ENCODE measurements around the gene SGTA.

SGTA gene

DNA sequence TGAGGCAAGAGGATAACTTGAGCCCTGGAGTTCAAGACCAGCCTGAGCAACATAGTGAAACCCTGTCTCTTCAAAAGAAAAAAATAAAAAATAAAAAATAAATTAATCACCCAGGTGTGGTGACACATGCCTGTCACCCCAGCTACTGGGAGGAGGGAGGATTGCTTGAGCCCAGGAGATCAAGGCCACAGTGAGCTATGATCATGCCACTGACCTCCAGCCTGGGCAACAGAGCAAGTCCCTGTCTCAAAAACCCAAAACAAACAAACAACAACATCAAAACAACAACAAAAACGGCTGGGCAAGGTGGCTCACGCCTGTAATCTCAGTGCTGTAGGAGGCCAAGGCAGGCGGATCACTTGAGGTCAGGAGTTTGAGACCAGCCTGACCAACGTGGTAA is 39.0 kb downstream of the SGTA start:
- no peak for DNase-seq

DNA sequence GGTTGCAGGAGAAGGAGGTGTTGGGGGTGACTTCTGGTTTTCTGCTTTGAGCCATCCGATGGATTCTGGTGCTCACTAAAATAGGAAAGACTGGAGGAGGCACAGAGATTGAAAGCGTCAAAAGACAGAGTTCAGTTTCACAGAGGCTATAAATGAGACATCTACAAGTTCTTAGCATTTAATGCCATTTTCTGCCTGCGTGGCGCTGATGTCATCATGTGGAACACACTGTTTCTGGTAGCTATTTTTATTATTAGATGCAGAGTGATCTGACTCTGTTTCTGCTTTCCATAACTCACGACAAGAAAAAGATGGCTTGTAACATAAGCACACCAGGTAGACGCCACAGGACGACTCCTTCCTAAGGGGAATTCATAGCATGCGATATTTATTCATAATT is 40.0 kb downstream of the SGTA start:
- no peak for DNase-seq

DNA sequence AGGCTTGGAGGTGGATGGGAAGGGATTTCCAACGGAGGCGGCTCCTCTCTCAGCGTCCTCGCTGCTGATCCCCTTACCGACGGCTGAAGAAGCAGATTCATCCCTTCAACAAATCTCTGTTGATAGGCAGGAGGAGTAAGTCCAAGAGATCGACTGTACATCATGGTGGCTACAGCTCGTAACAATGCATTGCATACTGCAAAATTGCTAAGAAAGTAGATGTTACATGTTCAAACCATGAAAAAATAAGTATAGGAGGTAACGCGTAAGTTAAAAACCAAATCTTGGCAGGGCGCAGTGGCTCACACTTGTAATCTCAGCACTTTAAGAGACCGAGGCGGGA is 42.8 kb downstream of the SGTA start:
- no peak for DNase-seq

DNA sequence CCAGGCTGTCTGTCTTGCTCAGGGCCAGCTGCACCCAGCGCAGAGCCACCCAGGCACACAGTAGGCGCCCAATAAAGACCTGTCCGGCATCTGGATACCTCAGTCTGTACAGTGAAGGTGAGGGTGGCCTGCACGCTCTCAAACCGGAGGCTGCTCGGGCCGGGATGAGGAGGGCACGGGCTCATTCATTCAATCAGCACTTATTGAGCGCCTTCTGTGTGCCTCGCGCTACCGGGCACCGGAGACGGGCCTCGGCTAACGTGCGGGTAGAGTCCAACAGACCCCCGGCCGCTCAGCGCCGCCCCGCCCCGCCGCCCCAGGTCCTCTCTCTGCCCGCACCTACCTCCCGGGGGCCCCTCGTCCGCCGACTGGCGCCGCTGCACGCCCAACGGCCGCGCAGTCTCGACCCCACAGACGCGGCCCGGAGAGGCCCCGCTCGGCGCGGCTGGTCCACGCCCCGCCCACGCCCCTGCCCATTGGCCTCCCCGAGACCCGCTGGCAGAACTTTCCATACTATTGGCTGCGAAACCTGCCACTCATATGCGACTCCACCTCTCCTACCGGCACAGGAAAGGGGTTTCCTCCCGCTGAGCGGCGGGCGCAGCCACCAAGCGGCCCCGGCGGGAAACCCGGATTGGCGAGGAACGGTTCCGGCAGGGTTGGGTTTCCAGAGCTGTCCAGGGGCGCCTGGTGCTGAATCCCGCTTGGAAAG is 43.3 kb downstream of the SGTA start, which contains the start of gene SLC39A3:
TSS of gene SLC39A3 (minus strand) at position 416 of the 712 bp plus-strand sequence. CDS start 2,760 bp downstream, outside the sequence.
- DNase-seq = peak; percentile 99 to 100

DNA sequence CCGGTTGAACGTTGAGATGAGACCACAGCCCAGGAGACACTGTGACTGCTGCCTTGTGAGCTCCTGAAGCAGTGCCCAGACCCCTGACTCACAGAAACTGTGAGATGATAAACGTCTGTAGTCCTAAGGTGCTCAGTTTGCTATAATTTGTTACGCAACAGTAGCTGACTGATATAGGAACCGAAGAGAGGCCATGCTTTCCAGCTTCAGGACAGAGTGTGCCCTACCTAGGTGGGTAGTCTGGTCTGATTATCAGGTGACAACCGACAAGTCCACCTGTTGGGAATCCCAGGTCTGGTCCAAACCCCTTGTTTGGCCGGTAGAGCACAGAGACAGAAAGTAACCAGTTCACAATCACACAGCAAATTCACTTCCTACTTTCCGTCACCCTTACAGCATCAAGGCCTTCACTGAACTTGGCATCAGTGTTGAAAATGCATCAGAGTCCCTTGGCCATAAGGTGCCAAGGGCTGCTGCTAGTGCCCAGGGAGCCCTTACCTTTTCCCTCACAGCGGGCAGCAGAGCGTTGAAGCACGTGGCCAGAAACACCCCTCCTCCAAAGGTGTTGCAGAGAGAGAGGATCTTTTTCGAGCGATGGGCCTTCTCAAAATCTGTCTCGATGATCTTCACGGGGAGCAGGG is 46.4 kb downstream of the SGTA start:
- DNase-seq = no peak

DNA sequence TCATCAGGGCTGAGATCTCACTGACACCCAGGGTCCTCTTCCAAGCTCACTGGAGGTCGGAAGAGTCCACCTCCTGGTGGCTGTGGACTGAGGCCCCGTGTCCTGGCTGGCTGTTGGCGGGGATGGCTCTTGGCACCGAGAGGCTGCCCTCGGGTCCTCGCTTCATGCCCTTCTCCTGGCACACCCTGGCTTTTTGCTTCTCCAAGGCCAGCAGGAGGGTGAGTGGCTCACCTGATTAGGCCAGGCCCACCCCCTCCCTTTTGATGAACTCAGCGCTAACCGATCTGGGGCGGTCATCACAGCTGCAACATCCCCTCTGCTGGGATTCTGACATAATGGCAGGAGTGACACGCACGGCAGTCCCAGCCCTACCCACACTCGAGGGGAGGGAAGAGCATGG is 47.7 kb downstream of the SGTA start:
- DNase-seq = no peak

DNA sequence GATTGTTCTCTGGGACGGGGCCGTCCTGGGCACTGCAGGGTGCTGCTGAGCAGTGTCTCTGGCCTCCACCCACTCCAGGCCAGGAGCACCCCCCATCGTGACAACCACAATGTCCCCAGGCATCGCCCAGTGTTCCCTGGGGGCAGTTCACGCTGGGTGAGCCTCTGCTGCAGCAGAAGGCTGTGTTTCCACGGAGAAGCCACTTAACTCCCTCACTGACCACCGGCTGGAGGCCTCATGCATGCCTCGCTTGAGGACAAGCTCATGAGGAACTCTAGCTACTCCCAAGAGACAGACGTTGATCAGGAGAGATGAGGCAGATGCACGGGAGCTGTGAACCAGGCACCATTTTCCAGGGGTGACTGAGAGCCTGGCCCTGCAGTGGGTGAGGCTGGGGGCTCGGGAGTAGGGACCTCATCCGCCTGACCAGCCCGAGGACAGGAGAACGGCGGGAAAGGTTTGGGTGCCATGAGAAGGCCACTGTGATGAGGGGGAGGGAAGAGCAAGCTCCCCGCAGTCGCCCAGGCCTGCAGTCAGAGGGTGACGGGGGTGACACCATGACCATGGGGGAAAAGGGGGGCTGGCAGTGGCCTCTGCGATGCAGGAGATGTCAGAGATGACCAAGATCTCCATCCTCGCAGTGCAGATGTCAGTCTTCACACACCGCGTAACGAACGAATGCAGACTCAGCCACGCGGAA is 48.3 kb downstream of the SGTA start:
- DNase-seq = no peak

DNA sequence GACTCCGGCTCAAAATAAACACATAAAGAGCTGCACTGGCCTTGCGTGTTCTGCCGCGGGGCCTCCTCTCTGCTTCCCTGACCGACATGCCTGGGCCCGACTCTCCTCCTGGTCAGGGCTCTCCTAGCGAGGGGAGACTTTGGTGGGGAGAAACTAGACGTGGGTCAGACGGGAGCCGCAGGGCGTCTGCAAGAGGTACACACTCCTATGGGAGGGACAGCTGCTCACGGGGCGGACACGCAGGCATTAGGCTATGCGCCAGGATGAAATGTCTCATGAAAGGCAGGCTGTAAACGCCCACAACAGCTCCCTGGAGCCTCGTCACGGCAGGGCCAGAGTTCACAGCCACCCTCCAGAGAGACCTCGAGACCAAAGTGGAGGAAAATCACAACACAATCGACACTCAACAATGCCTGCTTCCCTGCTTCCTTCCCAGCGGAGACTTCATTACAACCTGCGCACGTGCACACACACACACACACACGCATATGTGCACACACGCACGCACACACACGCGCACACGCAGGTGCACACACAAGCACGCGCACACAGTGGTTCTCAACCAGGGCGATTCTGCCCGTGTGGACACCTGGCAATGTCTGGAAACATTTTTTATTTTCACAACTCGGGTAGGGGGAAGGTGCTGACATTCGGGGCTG is 49.0 kb downstream of the SGTA start:
- no peak for DNase-seq

DNA sequence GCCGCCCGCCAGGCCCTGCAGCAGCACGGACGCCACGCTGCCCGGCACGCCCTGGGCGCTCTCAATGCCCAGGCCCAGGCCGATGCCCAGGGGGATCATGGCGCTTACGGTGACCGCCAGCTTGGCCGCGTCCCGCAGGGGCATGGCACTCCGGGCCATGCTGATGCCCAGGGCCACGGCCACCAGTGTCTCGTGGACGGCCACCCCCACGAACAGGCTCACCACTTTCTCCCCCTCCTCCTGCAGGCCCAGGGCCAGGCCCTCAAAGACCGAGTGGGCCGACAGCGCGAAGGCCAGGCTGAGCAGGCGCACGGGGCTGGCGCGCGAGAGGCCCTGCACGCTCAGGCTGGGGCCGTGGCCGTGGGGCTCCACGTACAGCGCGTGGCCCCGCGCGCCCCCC is 50.2 kb downstream of the SGTA start:
- DNase-seq = no peak

DNA sequence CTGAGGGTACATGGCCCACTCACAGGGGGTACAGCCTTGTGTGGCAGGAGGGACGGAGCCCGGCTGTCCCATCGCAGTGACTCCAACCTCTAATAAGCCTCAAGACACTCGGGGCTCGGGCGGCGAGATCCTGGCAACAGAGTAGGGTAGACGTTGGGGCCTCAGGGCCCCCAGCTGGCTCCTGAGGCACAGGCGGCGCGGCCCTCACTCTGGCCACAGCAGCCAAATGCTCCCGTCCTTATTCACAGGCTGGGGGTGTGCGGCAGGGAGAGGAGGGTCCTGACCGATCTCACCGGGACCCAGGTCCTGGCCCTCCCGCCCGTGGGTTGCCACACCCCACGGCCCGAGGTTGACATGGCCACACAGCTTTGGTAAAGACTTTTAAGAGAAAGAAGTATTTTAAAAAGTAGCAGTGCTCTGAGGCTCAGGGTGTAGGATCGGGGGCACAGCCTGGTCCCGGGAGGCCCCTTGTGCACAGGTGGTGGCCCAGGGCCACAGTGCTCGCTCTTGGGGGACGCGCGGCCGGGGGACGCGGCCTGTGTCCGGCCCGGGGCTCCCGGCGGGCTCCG is 50.8 kb downstream of the SGTA start:
- DNase-seq = no peak

DNA sequence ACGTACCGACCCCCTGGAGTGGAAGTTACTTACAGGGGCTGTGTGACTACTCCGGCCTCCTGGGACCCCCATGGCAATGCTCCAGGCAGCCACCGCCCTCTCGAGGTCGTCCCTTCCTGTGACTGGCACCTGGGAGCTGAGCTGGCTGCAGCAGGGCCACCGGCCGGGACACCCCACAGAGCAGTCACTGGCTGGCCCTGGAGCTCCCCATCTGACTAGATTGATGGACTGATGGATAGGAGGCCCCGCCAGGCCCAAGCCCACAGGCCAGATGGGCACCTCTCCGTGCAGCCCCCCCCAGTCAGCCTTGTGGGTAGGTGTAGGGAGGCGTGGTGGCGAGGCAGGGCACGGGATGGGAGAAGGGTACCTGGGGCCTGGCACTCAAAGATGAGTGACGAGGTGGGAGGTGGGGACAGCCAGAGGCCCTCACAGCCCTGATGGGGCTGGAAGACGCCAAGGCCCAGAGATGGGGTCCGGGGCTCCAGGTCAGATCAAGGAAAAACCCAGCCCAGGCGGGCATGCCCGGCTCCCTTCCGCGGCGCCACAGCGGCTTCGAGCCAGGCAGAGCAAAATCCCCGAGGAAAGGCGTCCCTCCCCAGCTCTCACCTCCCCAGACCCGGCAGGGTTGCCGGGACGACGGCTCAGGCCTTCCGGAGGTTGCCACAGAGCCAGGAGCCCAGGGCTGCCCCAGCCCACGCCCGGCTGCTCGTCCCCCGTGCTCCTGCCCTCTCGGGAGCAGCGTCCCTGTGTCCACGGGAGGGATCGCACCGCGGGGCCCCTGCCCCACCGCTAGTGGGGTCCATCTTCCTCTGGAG is 51.7 kb downstream of the SGTA start:
- DNase-seq = no peak

DNA sequence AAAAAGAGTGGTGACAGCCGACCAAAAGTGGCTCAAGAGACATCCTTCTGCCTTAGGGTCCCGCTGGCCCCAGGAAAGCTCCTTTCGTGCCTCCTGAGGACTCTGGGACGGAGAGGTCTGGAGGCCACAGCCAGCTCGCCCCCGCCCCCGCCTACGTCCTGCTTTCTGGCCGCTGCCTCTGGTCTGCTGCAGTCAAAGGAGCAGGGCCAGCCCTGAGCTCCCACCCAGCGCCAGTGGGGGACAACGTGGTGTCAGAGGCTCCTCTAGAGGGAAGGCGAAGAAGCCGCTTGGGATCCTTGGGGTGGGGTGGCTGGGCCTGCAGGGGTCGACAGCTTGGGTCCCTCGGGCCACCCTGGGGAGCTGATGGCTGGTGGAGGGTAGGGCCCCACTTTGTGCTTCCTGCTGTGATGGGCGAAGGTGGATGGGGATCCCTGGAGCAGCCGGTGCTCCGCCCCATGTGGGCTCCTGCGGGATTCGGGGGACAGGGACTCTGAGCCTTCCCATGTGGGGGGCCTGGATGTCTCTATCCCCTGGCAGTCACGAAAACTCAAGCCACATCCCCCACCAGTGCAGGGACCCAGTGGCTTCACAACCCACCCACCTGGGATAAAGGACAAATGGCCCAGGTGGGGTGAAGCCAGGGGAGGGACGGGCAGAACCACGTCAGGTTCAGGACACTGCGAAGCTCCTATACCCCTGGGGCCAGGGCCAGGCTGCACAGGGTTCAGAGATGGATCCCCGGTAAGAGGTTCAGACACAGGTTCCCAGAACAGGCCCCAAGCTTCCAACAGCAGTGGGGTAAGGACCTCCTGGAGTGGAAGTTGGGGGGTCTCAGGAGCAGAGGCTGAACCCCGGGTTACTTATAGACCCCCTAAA is 52.9 kb downstream of the SGTA start:
- no peak for DNase-seq

DNA sequence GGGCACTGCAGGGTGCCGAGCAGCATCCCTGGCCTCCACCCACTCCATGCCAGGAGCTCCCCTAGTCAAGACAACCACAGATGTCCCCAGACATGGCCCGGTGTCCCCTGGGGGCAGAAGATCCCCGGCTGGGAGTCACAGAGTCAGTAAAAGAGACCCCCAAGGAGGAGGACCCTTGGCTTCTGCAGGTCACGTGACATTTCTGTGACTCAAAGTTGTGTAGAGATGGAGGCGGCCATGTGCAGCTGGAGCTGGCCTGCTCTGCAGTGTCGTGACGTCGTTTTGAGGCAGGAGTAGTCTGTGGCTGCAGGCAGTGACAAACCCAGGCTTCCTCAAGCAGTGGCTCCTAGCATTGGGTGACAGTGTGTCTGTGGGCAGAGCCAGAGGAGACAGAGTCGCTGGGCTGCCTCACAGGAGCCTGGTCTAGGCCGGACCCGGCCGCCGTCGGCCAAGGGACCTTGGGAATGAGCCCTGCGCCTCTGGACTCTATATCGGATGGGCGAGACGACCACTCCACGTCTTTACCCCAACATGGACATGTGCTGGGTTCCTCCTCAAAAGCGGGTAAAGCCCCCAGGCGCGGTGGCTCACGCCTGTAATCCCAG is 54.2 kb downstream of the SGTA start:
- DNase-seq = no peak

DNA sequence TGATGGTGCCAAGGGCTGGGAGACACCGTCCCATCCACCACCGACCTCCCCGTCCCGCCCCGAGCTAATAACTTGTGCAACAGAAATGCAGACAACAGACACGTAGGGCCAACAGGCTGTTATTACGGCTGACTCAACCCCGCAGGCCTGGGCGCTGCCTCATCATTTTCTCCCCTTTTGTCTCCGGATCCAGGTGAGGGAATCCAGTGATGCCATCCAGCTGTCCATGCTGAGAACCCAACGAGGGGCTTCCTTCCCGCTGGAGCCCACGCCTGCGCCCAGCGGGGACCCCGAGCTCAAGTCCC is 55.5 kb downstream of the SGTA start:
- no peak for DNase-seq

DNA sequence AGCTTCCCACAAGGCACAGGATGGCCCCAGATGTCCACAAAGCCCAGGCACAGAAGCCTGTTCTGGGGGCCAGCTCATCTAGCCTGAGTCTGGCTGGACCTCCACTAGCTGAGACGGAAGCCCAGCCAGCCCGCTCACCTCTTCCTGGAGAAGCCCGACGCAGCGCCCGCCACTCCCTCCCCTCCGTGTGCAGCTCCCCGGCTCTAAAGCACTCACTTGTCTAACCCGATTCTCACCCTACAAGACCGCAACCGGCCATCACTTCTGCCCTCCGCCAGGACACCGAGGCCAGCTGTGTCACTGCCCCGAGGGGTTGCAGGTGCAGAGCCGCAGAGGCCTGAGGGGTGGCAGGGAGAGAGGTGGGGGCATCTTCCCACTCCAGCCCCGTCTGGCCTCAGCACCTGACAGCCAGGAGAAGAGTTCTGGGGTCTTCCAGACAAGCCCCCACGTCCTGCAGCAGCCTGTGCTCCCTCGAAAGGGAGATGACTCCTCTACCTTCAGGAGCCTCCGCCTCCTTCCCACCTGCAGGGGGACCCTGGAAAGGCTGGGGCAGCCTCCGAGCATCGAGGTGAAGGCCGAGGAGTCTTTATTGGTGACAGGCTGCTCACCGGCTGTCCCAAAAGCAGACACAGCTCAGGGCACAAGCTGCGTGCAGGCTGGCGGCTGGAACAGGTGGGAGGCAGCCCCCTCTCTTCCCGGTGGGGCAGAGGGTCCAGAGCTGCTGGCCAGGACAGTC is 56.0 kb downstream of the SGTA start:
- DNase-seq = no peak

DNA sequence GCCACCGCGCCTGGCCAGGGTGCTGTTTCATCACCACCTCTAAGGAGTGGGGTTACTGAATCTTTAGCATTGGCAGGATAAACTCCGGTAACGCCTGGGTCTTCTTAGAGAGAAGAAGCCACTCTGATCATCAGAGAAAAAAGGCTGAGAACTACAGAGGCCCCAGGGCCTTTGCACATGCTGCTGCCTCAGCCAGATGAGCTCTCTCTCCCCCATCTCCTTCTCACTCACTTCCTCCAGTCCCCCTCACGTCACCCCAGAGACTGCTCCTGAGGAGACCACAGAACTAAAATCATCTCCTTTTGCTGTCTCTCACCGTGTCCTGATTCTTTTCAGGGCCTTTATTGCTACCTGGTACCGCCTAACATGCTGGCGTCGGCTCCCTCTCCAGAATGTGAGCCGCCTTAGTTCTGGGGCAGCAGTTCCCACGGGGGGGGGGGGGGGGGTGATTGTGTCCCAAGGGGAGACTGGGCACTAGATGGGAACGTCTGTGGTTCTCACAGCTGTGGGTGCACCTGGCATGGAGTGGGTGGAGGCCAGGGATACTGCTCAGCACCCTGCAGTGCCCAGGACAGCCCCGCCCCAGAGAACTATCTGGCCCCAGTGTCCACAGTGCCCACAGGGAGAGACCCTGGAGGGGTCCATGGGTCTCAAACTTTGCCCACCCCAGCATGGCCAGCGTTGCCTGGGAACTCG is 56.8 kb downstream of the SGTA start:
- DNase-seq = no peak

DNA sequence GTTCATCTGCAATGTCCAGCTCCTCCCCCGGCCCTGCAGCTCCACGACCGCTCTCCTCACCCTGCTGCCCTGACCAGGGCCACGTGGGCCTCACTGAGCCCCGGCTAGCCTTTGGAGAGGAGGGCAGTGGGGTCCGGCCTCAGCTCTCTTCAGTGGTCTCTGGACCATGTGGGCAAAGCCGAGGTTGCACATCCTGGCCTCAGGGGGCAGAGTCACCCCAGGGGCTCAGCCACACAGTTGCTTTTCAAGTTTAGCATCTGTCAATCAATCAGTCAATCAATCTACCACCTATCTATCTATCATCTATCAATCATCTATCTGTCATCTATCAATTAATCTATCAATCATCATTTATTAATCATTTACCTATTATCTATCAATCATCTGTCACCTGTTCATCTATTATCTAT is 58.9 kb downstream of the SGTA start:
- DNase-seq = no peak

DNA sequence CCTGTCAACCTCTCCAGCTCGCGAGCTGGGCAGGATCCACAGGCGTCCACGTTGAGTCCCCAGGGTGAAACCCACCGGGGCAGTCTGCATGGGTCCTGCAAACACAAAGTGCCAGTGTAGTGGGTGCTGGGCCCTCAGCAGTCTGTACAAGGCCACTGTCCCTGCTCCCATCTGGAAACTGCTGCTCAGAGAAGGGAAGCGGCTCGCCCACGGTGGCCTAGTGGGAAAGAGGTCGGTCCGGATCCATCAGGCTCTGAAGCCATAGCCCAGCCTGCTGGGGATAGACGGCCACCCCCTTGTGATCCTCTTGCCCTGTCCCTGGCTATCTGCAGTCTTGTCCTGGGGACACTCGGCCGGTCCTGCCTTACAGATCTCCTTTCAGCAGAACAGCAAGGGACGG is 59.3 kb downstream of the SGTA start:
- peak in 1 of 2 donors; percentile 35 for DNase-seq

DNA sequence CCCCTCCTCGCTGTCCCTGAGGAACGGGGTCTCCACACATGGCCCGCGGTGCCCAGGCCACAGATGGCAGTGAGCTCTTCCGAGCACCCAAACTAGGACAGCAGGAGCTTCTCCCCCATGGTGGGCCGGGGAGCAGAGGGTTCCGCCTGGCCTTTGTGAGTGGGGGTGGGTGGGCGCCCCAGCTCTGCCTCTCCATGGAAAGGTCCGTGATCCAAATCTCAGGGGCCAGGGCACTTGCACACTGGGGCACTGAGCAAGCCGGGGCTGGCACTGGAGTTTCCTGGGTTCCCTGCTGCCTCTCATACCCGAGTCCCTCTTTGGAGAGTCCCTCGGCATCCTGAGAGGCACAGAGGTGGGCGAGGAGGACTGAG is 59.7 kb downstream of the SGTA start:
- DNase-seq = no peak

All from inflammatory macrophage (primary cell).